ENCODE results near the gene SET.
"Not testable (repeated sequence)": the region's sequence is repeated elsewhere in the genome, so short reads cannot be mapped to it uniquely, and the experiment has no call there.

SET gene

GRCh38 chr9:128685636-128686489, 3.2 kb upstream of the SET start:
- FAIRE-seq: no peak

GRCh38 chr9:128687453-128687852, 1.6 kb upstream of the SET start:
- DNase-seq (ENCODE audit: insufficient read length, low spot score): no peak

More at GRCh38 chr9:128685636-128686489, 3.2 kb upstream of the SET start:
- no peak for DNase-seq (ENCODE audit: insufficient read length, low spot score)

GRCh38 chr9:128689293-128689774, 312 bp downstream of the SET start:
- FAIRE-seq: no peak
- no peak for DNase-seq (ENCODE audit: insufficient read length, low spot score)

More at GRCh38 chr9:128687453-128687852, 1.6 kb upstream of the SET start:
- no peak for FAIRE-seq

GRCh38 chr9:128689820-128690683, 1.0 kb downstream of the SET start:
- FAIRE-seq (no peak), DNase-seq (ENCODE audit: insufficient read length, low spot score) (no peak)

GRCh38 chr9:128690684-128691034, 1.6 kb downstream of the SET start:
- DNase-seq (ENCODE audit: insufficient read length, low spot score) (no peak), FAIRE-seq (no peak)

GRCh38 chr9:128693738-128694137, 4.7 kb downstream of the SET start:
- not testable (repeated sequence) for FAIRE-seq

GRCh38 chr9:128694344-128694743, 5.3 kb downstream of the SET start:
- FAIRE-seq: no peak

More at GRCh38 chr9:128693738-128694137, 4.7 kb downstream of the SET start:
- not testable (repeated sequence) for DNase-seq (ENCODE audit: insufficient read length, low spot score)

GRCh38 chr9:128696923-128697707, 8.1 kb downstream of the SET start:
- FAIRE-seq: no peak
- DNase-seq (ENCODE audit: insufficient read length, low spot score): no peak

More at GRCh38 chr9:128694344-128694743, 5.3 kb downstream of the SET start:
- no peak for DNase-seq (ENCODE audit: insufficient read length, low spot score)

GRCh38 chr9:128699096-128699795, 10.2 kb downstream of the SET start:
- DNase-seq (ENCODE audit: insufficient read length, low spot score); FAIRE-seq: not testable (repeated sequence)

GRCh38 chr9:128701227-128701854, 12.3 kb downstream of the SET start:
- no peak for FAIRE-seq

GRCh38 chr9:128702445-128702948, 13.5 kb downstream of the SET start, which contains the start of gene PKN3:
PKN3 (plus strand) TSS chr9:128702503; CDS start chr9:128702916, 413 bp downstream.
- FAIRE-seq: no peak

More at GRCh38 chr9:128701227-128701854, 12.3 kb downstream of the SET start:
- no peak for DNase-seq (ENCODE audit: insufficient read length, low spot score)

GRCh38 chr9:128702949-128703615, 14.1 kb downstream of the SET start:
- FAIRE-seq (no peak), DNase-seq (ENCODE audit: insufficient read length, low spot score) (peak; percentile 33)

More at GRCh38 chr9:128702445-128702948, 13.5 kb downstream of the SET start, which contains the start of gene PKN3:
- DNase-seq (ENCODE audit: insufficient read length, low spot score): peak; percentile 86

- DNase-seq (ENCODE audit: insufficient read length, low spot score) (no peak), FAIRE-seq (no peak)
Measured at GRCh38 chr9:128703616-128704355, 14.8 kb downstream of the SET start.

- no peak for DNase-seq (ENCODE audit: insufficient read length, low spot score)
- FAIRE-seq: no peak
Measured at GRCh38 chr9:128704356-128704670, 15.3 kb downstream of the SET start.

GRCh38 chr9:128705051-128705965, 16.3 kb downstream of the SET start:
- no peak for FAIRE-seq
- no peak for DNase-seq (ENCODE audit: insufficient read length, low spot score)

GRCh38 chr9:128706045-128706444, 17.0 kb downstream of the SET start:
- DNase-seq (ENCODE audit: insufficient read length, low spot score) (no peak), FAIRE-seq (no peak)
